Tibial artery (tissue), 4 donors: ENCODE data around the gene BICD2.

Source experiments
- DNase-seq, 2 donors: peaks; one replicate each; pipeline ENCODE4 v3.0.0-alpha.2; 2019
- H3K27ac ChIP-seq, 2 donors: fragments of 200-600 bp; sonication (generic) in 1 of 2; 1 replicate in 1 of 2; 2 replicates in 1 of 2; pipeline ENCODE4 v1.5.1; 2018 to 2019; ENCODE audit warnings: mild to moderate bottlenecking in 1 of 2
- H3K27me3 ChIP-seq, 2 donors: fragments of 200-600 bp; sonication (generic) in 1 of 2; one replicate each; pipeline versions ENCODE4 v1.5.1 to v1.6.0; 2016 to 2019
- H3K36me3 ChIP-seq, 3 donors: fragments of 200-600 bp; sonication (generic) in 2 of 3; one replicate each; pipeline ENCODE4 v1.5.1; 2016 to 2019; ENCODE audit warnings: mild to moderate bottlenecking in 2 of 3
- H3K4me1 ChIP-seq, 4 donors: fragments of 200-600 bp; sonication (generic) in 2 of 4; 1 replicate in 3 of 4; 2 replicates in 1 of 4; pipeline ENCODE4 v1.5.1; 2016 to 2019
- H3K4me3 ChIP-seq, 2 donors: fragments of 200-600 bp; sonication (generic) in 1 of 2; 1 replicate in 1 of 2; 2 replicates in 1 of 2; pipeline ENCODE4 v1.5.1; 2018 to 2019; ENCODE audit warnings: mild to moderate bottlenecking in 2 of 2
- H3K9me3 ChIP-seq, 3 donors: fragments of 200-600 bp; sonication (generic) in 1 of 3; one replicate each; pipeline ENCODE4 v1.5.1; 2016 to 2019
- CTCF ChIP-seq, 2 experiments: fragments of 200-600 bp in 1 of 2; fragments of 450-650 bp in 1 of 2; IDR thresholded peaks; one replicate each; pipeline ENCODE4 v1.5.1; 2017 to 2019; ENCODE audit warnings: antibody characterized with exemption in 2 of 2, mild to moderate bottlenecking in 1 of 2, moderate library complexity in 1 of 2
- intact Hi-C: fragments of 100-400 bp; cut with DNase I; formaldehyde crosslinking; loops from one replicate; pipeline ENCODE4 v1.15.0; 2023; ENCODE audit warnings: low total_unique reads

BICD2 gene

GRCh38 chr9:92749071-92749933, 15.3 kb downstream of the BICD2 start:
- H3K9me3 ChIP-seq, result no peaks in the 10 kb centered on the region
- no peak overlapping the region for H3K4me3 ChIP-seq
- no peak for TF ChIP-seq CTCF (IDR thresholded peaks at IDR 0.05)
- H3K4me1 ChIP-seq, result peaks cover 0 to 67% (median 46%) of the 10 kb centered on the region in 4 donors
- H3K36me3 ChIP-seq, result no peaks in the 10 kb centered on the region
- no peak for DNase-seq
- intact Hi-C loops, result no loop called here
- H3K27ac ChIP-seq, result peak overlapping the region; percentile 37 to 43
- H3K27me3 ChIP-seq, result no peaks in the 10 kb centered on the region

DNA sequence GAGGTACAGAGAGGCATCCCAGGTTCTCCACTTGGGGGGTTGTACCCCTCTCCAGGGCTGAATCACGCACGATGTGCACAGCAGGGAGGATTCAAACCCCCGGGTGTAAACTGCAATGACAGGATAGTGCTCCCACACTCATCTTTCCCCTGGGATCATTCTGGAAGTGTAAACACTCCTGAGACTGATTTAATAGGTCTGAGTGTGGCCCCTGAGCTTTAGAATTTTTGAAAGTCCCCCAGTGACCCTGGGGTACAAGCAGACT, 16.5 kb downstream of the BICD2 start:
- intact Hi-C loops, result no loop called here
- no peak for DNase-seq
- H3K9me3 ChIP-seq, result no peaks in the 10 kb centered on the region
- H3K27ac ChIP-seq, result no peak overlapping the region
- H3K27me3 ChIP-seq, result no peaks in the 10 kb centered on the region
- no peak overlapping the region for H3K4me3 ChIP-seq
- H3K36me3 ChIP-seq, result no peaks in the 10 kb centered on the region
- H3K4me1 ChIP-seq, result peaks cover 0 to 67% (median 46%) of the 10 kb centered on the region in 4 donors
- no peak for TF ChIP-seq CTCF (IDR thresholded peaks at IDR 0.05)

GRCh38 chr9:92747459-92748232, 17.0 kb downstream of the BICD2 start:
- Histone ChIP-seq H3K27me3 (no peaks in the 10 kb centered on the region), H3K9me3 (no peaks in the 10 kb centered on the region), H3K4me3 (no peak overlapping the region), H3K4me1 (peaks cover 0 to 68% (median 45%) of the 10 kb centered on the region in 4 donors), H3K27ac (peak overlapping the region; percentile 20 to 53), H3K36me3 (no peaks in the 10 kb centered on the region)
- DNase-seq, result no peak
- TF ChIP-seq CTCF (IDR thresholded peaks at IDR 0.05), result no peak
- intact Hi-C loops, result no loop called here

DNA sequence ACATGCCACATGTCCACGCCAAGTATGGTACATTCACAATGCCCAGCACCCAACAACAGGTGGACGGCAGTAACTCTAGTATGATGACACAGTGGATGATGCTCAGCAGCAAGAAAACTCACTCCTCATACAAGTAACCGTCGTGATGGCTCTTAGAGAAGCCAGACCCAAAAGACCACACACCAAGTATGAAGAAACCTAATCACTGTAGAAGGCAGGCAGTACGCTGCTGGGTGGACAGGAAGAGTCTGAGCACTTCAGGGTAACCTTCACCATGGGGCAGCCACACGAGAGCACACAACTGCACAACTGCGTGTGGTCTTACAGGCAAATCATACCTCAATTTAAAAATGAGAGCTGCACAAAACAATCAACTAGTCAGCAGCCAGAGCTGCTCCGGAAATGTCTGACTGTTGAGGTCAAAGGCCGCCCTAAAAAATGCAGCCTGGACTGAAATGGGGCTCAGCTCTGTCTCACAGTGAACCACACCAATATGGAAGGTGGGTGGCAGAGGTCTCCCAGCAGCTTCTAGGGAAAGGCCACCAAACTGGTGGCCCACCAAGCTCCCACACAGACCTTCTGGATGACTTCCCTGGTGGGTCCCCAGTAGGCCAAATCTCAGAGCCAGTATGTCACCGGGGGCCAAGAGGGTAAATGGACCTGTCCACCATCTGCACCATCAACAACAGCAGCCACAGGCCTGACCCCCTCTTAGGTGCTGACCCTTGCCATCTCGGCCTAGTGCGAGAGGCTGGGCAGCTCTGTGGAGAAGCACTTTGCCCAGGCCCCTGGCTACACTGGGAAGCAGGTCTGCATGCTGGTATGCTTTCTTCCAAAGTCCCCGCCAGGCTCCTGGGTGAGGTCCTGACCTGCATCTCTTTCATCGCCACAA, 17.8 kb downstream of the BICD2 start:
- TF ChIP-seq CTCF (IDR thresholded peaks at IDR 0.05), result no peak
- no peak for DNase-seq
- intact Hi-C loops, result no loop called here
- H3K27me3 ChIP-seq, result no peaks in the 10 kb centered on the region
- no peak overlapping the region for H3K4me3 ChIP-seq
- peak overlapping the region; percentile 20 to 53 for H3K27ac ChIP-seq
- H3K4me1 ChIP-seq, result peaks cover 0 to 62% (median 39%) of the 10 kb centered on the region in 4 donors
- H3K9me3 ChIP-seq, result no peaks in the 10 kb centered on the region
- H3K36me3 ChIP-seq, result no peaks in the 10 kb centered on the region

GRCh38 chr9:92745881-92746280, 18.8 kb downstream of the BICD2 start:
- intact Hi-C loops, result no loop called here
- no peaks in the 10 kb centered on the region for H3K36me3 ChIP-seq
- H3K4me3 ChIP-seq, result no peak overlapping the region
- peaks cover 0 to 70% (median 42%) of the 10 kb centered on the region in 4 donors for H3K4me1 ChIP-seq
- H3K27me3 ChIP-seq, result no peaks in the 10 kb centered on the region
- no peak for TF ChIP-seq CTCF (IDR thresholded peaks at IDR 0.05)
- no peak for DNase-seq
- no peaks in the 10 kb centered on the region for H3K9me3 ChIP-seq
- no peak overlapping the region for H3K27ac ChIP-seq
